Neuronal stem cell (in vitro differentiated cells): ENCODE results near the gene FRS2.
A peak's percentile ranks its signal among the peaks of the same experiment; 100 is the strongest.

ENCODE experiments used
- DNase-seq: peaks from one replicate; pipeline ENCODE4 v3.0.0-alpha.2; 2013; ENCODE audit warnings: low spot score
- H2AFZ ChIP-seq: one replicate; pipeline ENCODE4 v1.6.1; 2013; ENCODE audit warnings: mild to moderate bottlenecking, low read length, inconsistent platforms
- H2AK5ac ChIP-seq: 2 replicates; pipeline ENCODE4 v1.6.1; 2013; ENCODE audit warnings: low read depth, mild to moderate bottlenecking, inconsistent platforms, low read length, moderate library complexity, mixed read lengths
- H2BK120ac ChIP-seq: 2 replicates; pipeline ENCODE4 v1.6.1; 2013; ENCODE audit warnings: low read depth, mild to moderate bottlenecking, inconsistent platforms, low read length, moderate library complexity, mixed read lengths
- H2BK12ac ChIP-seq: one replicate; pipeline ENCODE4 v1.6.1; 2013; ENCODE audit warnings: low read length, inconsistent platforms
- H2BK15ac ChIP-seq: 2 replicates; pipeline ENCODE4 v1.6.1; 2013; ENCODE audit warnings: mild to moderate bottlenecking, low read length, inconsistent platforms, mixed read lengths
- H2BK5ac ChIP-seq: one replicate; pipeline ENCODE4 v1.6.1; 2013; ENCODE audit warnings: inconsistent platforms, mild to moderate bottlenecking, low read length, moderate library complexity
- H3K14ac ChIP-seq: one replicate; pipeline ENCODE4 v1.6.1; 2013; ENCODE audit warnings: low read length, inconsistent platforms
- H3K18ac ChIP-seq: 2 replicates; pipeline ENCODE4 v1.6.1; 2013; ENCODE audit warnings: low read length, inconsistent platforms
- H3K23ac ChIP-seq: 2 replicates; pipeline ENCODE4 v1.6.1; 2013; ENCODE audit warnings: low read depth, mild to moderate bottlenecking, mixed read lengths, low read length, inconsistent platforms; ENCODE audit not compliant: poor library complexity
- H3K27ac ChIP-seq: replicated peaks from 3 replicates; pipeline ENCODE4 v1.5.1; 2013; ENCODE audit warnings: low read length, inconsistent platforms
- H3K27me3 ChIP-seq, 3 experiments: 2 replicates each; pipeline ENCODE4 v1.6.1; 2013; ENCODE audit warnings: low read length in 3 of 3, mild to moderate bottlenecking in 2 of 3, inconsistent platforms in 1 of 3, low read depth in 1 of 3, mixed read lengths in 1 of 3, moderate library complexity in 1 of 3; ENCODE audit not compliant: control insufficient read depth in 3 of 3, insufficient read depth in 3 of 3
- H3K36me3 ChIP-seq, 2 donors: replicated peaks in 1 of 2; 2 replicates each; pipeline ENCODE4 v1.6.1; 2013; ENCODE audit warnings: low read length in 2 of 2; ENCODE audit not compliant: control insufficient read depth in 2 of 2, insufficient read depth in 2 of 2
- H3K4ac ChIP-seq: 2 replicates; pipeline ENCODE4 v1.6.1; 2013; ENCODE audit warnings: inconsistent platforms, mild to moderate bottlenecking, low read length, moderate library complexity
- H3K4me1 ChIP-seq, 2 donors: 1 replicate in 1 of 2; 2 replicates in 1 of 2; pipeline ENCODE4 v1.6.1; 2013; ENCODE audit warnings: low read length in 2 of 2, low read depth in 1 of 2; ENCODE audit not compliant: control insufficient read depth in 2 of 2, insufficient read depth in 1 of 2
- H3K4me2 ChIP-seq: one replicate; pipeline ENCODE4 v1.6.1; 2013; ENCODE audit warnings: mild to moderate bottlenecking, low read length, inconsistent platforms; ENCODE audit not compliant: insufficient read depth, poor library complexity, severe bottlenecking
- H3K4me3 ChIP-seq, 2 donors: 2 replicates each; pipeline ENCODE4 v1.5.1; 2013; ENCODE audit warnings: low read length in 2 of 2, mild to moderate bottlenecking in 2 of 2, inconsistent platforms in 1 of 2, moderate library complexity in 1 of 2
- H3K79me1 ChIP-seq: one replicate; pipeline ENCODE4 v1.6.1; 2013; ENCODE audit warnings: low read depth, mild to moderate bottlenecking, inconsistent platforms, low read length, moderate library complexity
- H3K9ac ChIP-seq: one replicate; pipeline ENCODE4 v1.6.1; 2013; ENCODE audit warnings: mild to moderate bottlenecking, low read depth, low read length, inconsistent platforms; ENCODE audit not compliant: poor library complexity
- H3K9me3 ChIP-seq, 2 donors: replicated peaks in 1 of 2; 2 replicates each; pipeline versions ENCODE3 to v1.6.1; 2013; ENCODE audit warnings: low read length in 2 of 2, mild to moderate bottlenecking in 2 of 2, inconsistent platforms in 1 of 2, low read depth in 1 of 2, mixed read lengths in 1 of 2, moderate library complexity in 1 of 2; ENCODE audit not compliant: control insufficient read depth in 2 of 2, insufficient read depth in 1 of 2
- H4K8ac ChIP-seq: one replicate; pipeline ENCODE4 v1.6.1; 2013; ENCODE audit warnings: low read depth, mild to moderate bottlenecking, inconsistent platforms, low read length, moderate library complexity
- H4K91ac ChIP-seq: one replicate; pipeline ENCODE4 v1.6.1; 2013; ENCODE audit warnings: low read length, low read depth, mild to moderate bottlenecking, inconsistent platforms; ENCODE audit not compliant: poor library complexity
- WGBS, 2 donors: extraction: QIAGEN DNeasy Blood & Tissue Kit; methylation state at CpG; one replicate each; pipeline ENCODE4 v1.1.7; 2013; ENCODE audit warnings: missing lambda C conversion rate in 2 of 2, mixed read lengths in 1 of 2; ENCODE audit not compliant: insufficient read length in 2 of 2, insufficient replicate concordance in 1 of 2; ENCODE audit errors: extremely low coverage in 2 of 2; 5-methylcytosine and 5-hydroxymethylcytosine counted together

Gene FRS2

DNA sequence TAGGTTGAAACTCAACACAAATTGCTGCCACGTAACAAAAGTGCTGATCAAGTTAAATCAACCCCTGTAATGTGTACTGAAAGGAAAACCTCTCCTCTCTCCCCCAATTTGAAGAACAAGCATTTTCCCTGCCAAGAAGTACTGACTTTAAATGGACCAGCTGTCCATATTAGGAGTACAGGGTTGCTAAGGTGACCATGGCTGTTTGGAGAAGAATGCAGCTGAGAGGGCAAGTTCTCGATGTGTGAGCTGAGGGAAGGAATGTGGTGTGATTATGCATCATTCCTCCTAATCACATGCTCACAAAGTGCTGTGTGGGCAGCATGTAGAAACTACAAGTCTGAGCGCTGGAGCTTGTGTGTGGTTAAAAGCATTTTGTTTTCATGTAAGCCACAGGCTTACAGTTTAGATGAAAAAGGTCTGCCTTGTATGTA lies 64.2 kb downstream of the FRS2 start:
- no peak overlapping the region for H3K9ac ChIP-seq
- no peak overlapping the region for H3K23ac ChIP-seq
- no peaks in the 10 kb centered on the region for H3K79me1 ChIP-seq
- H4K91ac ChIP-seq: no peak overlapping the region
- no CpG with 5 or more reads among the region's 3 CpGs for WGBS, 2 donors
- peaks cover 0 to 45% of the 10 kb centered on the region in 2 donors for H3K36me3 ChIP-seq
- H2BK120ac ChIP-seq: no peak overlapping the region
- H3K4ac ChIP-seq: no peak overlapping the region
- peaks cover 7 to 20% of the 10 kb centered on the region in 2 donors for H3K4me1 ChIP-seq
- peak; percentile 75 for DNase-seq
- no peak overlapping the region for H2AK5ac ChIP-seq
- no peak overlapping the region for H3K4me3 ChIP-seq
- H4K8ac ChIP-seq: no peak overlapping the region
- H2BK15ac ChIP-seq: no peak overlapping the region
- no peak overlapping the region for H3K18ac ChIP-seq
- H2BK5ac ChIP-seq: no peak overlapping the region
- no peak overlapping the region for H3K4me2 ChIP-seq
- H2BK12ac ChIP-seq: no peak overlapping the region
- H3K27ac ChIP-seq: peak overlapping the region; percentile 66
- no peaks in the 10 kb centered on the region for H3K27me3 ChIP-seq
- no peak overlapping the region for H2AFZ ChIP-seq
- peaks cover 0 to 15% of the 10 kb centered on the region in 2 donors for H3K9me3 ChIP-seq
- H3K14ac ChIP-seq: no peak overlapping the region

DNA sequence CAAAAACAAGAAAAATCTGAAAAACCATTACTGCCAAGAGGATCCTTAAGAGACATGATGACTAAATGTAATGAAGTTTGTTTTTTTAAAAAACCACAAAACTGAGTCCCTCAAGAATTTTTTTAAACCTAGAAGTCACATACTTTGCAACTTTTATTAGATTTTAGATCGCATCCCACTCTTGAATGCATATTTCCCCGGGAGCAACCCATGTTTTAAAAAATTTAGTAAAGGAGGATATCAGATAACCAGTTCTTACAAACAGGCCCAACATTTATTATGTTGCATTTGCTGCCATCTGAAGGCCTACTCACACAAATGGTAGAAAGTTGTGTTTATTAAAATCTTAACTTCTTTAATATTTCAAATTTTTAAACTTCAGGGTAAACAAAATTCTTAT lies 70.8 kb downstream of the FRS2 start:
- peaks cover 1 to 23% of the 10 kb centered on the region in 2 donors for H3K9me3 ChIP-seq
- H3K9ac ChIP-seq: no peak overlapping the region
- H2AK5ac ChIP-seq: no peak overlapping the region
- H3K4me2 ChIP-seq: no peak overlapping the region
- no peak overlapping the region for H2AFZ ChIP-seq
- no peak overlapping the region for H2BK15ac ChIP-seq
- H3K23ac ChIP-seq: no peak overlapping the region
- H3K4me3 ChIP-seq: no peak overlapping the region
- no peak overlapping the region for H3K4ac ChIP-seq
- H3K4me1 ChIP-seq: peaks cover 0 to 1% of the 10 kb centered on the region in 2 donors
- H3K27ac ChIP-seq: no peak overlapping the region
- no peak overlapping the region for H2BK120ac ChIP-seq
- no peaks in the 10 kb centered on the region for H3K79me1 ChIP-seq
- no peak overlapping the region for H4K91ac ChIP-seq
- no peak overlapping the region for H2BK5ac ChIP-seq
- H4K8ac ChIP-seq: no peak overlapping the region
- WGBS, 2 donors: no CpG with 5 or more reads among the region's 2 CpGs
- no peak for DNase-seq
- no peak overlapping the region for H3K18ac ChIP-seq
- H3K36me3 ChIP-seq: peaks cover 1 to 24% of the 10 kb centered on the region in 2 donors
- H3K14ac ChIP-seq: no peak overlapping the region
- no peak overlapping the region for H2BK12ac ChIP-seq
- no peaks in the 10 kb centered on the region for H3K27me3 ChIP-seq

DNA sequence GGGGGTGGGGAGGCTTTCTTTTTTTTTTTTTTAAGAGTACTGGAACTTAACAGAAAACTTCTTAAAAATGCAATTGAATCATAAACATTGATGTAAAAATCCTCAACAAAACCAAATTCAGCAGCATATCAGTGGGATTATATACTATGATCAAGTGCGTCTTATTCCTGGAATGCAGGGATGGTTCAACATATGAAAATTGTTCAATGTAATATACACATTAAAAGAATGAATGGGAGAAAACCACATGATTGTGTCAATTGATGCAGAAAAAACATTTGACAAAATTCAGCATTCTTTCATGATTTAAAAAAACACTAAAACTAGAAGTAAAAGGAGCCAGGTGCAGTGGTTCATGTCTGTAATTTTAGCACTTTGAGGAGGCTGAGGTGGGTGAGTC lies 73.9 kb downstream of the FRS2 start:
- Histone ChIP-seq H2BK5ac (no peak overlapping the region), H3K14ac (no peak overlapping the region), H3K9me3 (peaks cover 1 to 18% of the 10 kb centered on the region in 2 donors), H3K4ac (no peak overlapping the region), H3K18ac (no peak overlapping the region), H2BK15ac (no peak overlapping the region), H3K4me3 (no peak overlapping the region), H4K91ac (no peak overlapping the region), H2AFZ (no peak overlapping the region), H3K4me1 (no peaks in the 10 kb centered on the region), H3K27me3 (no peaks in the 10 kb centered on the region), H3K36me3 (peaks cover 1 to 10% of the 10 kb centered on the region in 2 donors), H3K27ac (no peak overlapping the region), H2BK12ac (no peak overlapping the region), H3K23ac (no peak overlapping the region), H3K79me1 (no peaks in the 10 kb centered on the region), H2BK120ac (no peak overlapping the region), H2AK5ac (no peak overlapping the region), H3K4me2 (no peak overlapping the region), H3K9ac (no peak overlapping the region), H4K8ac (no peak overlapping the region)
- no CpG with 5 or more reads among the region's 1 CpG for WGBS, 2 donors
- no peak for DNase-seq

DNA sequence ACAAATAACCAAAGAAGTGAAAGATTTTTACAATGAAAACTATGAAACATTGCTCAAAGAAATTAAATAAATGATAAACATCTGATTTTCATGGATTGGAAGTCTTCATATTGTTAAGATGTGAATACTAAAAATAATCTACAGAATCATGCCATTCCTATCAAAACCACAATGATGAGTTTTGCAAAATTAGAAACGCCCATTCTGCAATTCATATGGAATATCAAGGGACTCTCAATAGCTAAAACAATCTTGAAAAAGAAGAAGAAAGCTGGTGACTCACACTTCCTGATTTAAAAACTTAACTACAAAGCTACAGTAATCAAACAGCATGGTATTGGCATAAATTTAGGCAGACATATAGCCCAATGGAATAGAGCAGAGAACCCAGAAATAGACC lies 74.9 kb downstream of the FRS2 start:
- peaks cover 1 to 18% of the 10 kb centered on the region in 2 donors for H3K9me3 ChIP-seq
- no peaks in the 10 kb centered on the region for H3K4me1 ChIP-seq
- H3K14ac ChIP-seq: no peak overlapping the region
- H3K23ac ChIP-seq: no peak overlapping the region
- H2BK5ac ChIP-seq: no peak overlapping the region
- H2AFZ ChIP-seq: no peak overlapping the region
- no peak overlapping the region for H3K4me3 ChIP-seq
- H3K4ac ChIP-seq: no peak overlapping the region
- no peak overlapping the region for H2BK15ac ChIP-seq
- no peak overlapping the region for H4K8ac ChIP-seq
- WGBS, 2 donors: no CpG with 5 or more reads among the region's 1 CpG
- no peak overlapping the region for H3K9ac ChIP-seq
- H3K4me2 ChIP-seq: no peak overlapping the region
- no peak overlapping the region for H2BK120ac ChIP-seq
- no peak for DNase-seq
- no peaks in the 10 kb centered on the region for H3K27me3 ChIP-seq
- no peak overlapping the region for H3K18ac ChIP-seq
- H2BK12ac ChIP-seq: no peak overlapping the region
- H3K36me3 ChIP-seq: peaks cover 1 to 10% of the 10 kb centered on the region in 2 donors
- H4K91ac ChIP-seq: no peak overlapping the region
- no peaks in the 10 kb centered on the region for H3K79me1 ChIP-seq
- H3K27ac ChIP-seq: no peak overlapping the region
- H2AK5ac ChIP-seq: no peak overlapping the region
